GM03348 (cell line): ENCODE data around the gene PXYLP1.

Experiments
- DNase-seq: peaks from one replicate; pipeline ENCODE4 v3.0.0; 2012; ENCODE audit warnings: low spot score

PXYLP1 gene

DNA sequence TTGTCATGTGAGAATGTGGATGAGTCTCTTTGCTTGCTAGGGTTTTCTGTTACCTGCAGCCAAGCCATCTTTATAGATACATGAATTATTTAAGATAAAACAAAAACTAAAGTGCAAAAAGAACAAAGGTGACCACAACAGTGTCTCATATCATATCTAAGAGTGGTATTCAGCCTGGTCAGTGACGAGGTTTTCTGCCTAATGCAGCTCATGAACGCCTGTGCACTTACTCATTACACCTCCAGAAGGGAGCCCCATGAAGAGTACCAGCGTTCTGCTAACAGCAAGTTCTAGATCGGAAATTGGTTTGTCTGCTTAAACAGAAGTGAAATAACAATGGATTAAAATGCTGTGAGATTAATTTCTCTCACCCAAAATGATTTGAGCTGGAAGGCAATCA is 19.2 kb downstream of the PXYLP1 start:
- DNase-seq: no peak

DNA sequence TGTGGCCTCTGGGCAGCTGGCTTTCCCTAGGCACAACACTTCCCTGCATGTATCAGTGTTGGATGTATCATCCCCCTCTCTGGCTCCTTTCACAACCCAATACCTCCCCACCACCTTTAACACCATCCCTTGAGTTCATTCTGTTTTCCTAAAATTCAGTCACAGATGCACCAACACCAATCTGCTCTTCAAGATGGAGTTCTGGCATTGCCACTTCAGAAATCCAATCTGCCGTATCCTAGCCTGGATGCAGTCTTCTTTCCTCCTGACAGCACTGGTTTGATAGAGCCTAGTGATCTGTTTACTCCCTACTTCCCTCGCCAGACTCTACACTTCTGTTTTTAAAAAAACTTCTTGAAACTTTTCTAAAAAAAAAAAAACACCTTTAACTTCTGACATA is 21.7 kb downstream of the PXYLP1 start:
- DNase-seq: no peak

DNA sequence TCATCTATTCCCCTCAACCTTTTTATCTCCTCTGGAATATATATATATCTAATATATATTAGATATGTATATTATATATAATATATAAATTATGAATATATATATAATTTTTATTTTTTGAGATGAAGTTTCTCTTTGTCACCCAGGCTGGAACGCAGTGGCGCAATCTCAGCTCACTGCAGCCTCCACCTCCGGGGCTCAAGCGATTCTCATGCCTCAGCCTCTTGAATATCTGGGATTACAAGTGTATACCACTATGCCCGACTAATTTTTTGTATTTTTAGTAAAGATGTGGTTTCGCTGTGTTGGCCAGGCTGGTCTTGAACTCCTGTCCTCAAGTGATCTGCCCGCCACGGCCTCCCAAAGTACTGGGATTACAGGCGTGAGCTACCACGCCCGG is 22.2 kb downstream of the PXYLP1 start:
- no peak for DNase-seq

DNA sequence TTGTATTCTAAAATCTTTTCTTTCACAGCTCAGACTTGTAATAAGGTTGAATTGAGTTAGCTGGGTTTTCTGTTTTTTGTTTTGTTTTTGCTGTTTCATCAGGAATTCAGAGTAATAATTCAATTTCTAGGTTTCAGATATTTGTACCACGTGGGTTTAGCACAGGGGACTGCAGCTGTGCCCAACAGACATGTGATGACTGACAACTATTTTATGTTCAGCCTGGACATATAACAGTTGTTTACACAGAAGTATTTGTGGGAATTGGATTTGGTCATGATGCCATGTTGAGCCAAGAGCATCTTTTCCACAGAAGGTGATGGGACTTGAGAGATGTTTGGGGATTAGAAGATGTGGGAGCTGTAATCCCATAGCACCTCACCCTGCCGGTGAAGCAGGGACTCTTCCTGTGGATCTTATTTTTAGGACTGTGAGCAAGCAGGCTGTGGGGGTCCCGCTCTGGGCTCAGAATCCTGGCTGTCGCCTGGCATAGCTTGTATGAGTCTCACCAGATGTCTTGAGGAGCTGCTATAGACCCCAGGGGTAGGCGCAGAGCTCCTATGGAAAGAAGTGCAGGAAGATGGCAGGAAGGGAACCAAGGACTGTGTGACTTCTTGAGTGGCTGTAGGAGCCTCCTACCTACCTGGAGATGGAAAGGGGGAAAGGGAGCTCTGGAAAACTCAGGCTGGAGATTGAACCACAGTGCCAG is 23.7 kb downstream of the PXYLP1 start:
- DNase-seq: no peak

DNA sequence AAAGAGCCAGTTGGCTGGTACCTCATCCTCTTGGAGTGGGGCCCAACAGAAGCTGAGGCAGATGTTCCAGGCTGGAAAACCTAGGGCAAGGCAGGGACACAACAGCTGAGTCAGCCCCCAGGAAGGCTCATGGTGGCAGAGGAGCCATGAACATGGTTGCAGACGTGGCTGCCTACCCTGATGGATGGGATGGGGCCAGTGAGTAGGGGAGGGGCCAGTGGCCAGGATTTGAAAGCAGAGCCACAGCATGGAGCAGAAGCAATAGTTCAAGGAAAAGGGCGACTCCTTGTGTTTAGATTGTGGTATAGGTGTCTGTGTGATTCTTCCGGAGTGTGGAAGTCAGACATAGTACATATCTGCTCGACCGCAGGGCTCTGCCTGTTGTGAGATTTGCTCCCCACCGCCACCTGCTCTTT is 24.2 kb downstream of the PXYLP1 start:
- peak; percentile 67 for DNase-seq

DNA sequence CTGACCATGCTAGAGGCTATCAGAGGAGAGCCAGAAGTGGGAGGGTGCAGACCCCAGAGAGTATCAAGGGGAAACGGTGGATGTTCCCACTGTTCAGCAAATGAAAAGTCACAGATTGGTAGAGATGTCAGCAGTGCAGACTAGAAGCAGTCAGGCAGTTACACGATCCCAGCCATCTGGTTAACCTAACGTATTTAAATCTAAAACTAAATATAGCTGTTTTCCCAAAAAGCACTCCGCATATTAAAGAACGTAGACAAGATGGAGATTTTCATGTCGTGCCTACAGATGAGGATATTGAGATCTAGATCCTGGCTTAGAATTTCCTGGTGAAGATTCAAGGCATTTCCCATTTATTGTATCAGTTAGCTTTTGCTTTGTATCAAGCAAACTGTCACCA is 25.2 kb downstream of the PXYLP1 start:
- no peak for DNase-seq

DNA sequence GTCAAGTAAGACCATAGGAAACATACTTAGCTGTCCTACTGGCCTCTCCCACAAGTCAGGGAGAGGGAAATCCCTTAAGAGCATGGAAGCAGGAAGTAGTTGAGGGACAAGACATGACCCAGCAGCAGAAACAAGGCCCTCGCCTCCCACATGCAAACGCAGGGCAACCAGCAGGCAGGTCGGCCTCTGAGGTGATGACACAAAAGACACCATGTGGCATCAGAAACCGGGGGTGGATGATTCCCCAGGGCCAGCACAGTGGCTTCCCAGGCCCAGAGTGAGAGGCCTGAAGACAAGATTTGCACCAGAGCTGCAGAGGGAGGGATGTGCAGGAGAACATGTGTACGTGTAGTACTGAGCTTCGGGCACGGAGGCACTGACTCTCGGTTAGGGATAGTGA is 26.3 kb downstream of the PXYLP1 start:
- DNase-seq: no peak

DNA sequence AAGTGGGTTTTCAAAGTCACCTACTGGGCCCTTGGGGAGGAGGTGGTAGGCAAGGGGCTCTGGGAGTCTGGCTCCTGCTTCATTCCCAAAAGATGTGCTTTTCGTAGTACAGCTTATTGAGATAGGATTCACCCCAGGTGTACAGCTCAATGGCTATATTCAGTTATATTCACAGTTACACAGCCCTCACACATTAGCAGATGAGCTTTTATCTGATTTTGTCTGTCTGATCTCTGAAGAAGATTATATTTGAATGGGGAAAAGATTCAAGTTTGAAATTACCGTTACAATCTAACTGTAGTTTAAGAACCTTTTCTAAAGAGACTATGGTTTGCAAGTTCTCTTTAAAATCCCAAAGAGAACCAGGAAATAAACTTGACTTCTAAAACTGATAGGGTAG is 27.3 kb downstream of the PXYLP1 start:
- DNase-seq: no peak

DNA sequence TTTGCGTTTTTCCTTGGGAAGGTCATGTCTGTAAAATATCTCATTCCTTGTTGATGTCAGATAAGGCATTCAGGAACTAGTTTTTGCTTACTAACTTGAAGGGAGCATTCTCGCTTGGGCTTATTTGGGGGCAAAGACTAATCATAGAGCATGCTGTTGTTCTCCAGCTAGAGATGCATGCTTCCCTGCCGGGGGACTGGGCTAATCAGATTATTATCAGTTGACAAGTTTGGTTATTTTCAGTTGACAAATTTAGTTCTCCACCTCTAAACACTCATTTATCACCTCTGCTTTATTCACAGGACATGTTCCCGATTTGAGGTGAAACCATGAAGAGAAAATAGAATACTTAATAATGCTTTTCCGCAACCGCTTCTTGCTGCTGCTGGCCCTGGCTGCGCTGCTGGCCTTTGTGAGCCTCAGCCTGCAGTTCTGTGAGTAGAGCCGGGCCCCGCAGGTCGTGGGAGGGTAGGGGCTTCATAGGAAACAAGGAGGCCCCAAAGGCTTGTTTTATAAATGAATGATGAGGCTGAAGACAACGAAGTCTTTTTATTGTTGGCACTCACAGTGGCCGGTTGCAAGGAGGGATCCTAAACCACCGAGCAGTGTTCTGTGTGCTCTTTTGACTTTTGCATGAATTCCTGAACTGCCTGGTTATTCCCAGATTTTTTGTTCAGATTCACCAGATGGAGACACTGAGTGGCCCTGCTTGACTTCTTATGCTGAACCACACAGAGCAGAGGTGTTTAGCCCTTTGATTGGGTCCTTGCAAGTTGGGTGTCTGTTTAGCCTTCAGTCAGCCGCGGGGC is 28.4 kb downstream of the PXYLP1 start:
- no peak for DNase-seq

DNA sequence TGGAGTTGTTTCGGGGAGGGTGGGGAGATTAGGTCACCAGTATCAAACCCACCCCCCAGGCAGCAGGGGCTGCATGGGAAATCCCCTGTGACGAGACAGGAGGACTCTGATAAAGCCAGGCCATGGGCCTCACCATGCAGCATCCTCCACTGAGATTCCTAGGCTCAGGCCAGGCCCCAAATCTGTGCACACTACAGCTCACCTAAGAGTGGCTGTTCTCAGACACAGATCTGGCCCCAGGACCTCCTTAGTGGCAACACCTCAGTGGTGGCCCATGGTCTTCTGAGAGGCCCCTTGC is 29.0 kb downstream of the PXYLP1 start:
- no peak for DNase-seq

DNA sequence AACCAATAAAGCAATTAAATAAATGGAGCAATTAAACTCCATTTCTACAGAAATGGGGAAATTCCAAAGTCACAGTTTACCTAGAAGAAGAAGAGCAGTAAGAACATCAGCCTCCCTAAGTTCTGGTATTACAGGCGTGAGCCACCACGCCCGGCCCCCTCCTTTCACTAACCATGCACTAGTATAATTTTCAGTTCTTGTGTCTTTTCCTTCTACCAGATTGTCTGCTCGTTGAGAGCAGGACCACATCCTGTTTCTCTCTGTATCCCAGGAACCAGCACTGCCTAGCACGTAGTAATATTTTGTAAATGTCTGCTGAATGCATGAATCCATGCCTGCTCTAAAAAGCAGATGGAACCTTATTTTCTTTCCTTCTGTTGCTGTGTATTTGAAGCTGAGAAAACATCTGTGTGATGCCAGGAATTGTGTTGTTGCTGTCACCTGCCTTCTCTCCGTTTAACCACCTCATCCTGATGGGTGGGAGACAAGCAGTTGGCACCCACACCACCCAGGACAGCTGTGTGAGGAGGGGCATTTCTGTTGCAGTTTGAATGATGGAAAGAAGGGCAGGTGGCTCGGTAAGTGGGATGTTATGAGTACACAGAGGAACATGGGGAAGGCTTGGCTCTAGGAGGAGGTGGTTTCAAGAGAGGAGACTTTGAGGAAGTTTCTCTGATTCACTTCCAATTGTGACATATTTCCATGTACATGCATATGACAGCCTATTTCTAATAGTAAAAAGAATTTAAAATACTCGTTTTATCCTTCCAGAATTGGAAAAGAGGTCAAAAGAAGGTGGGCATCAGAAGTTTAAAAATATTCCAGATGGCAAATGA is 30.1 kb downstream of the PXYLP1 start:
- no peak for DNase-seq

DNA sequence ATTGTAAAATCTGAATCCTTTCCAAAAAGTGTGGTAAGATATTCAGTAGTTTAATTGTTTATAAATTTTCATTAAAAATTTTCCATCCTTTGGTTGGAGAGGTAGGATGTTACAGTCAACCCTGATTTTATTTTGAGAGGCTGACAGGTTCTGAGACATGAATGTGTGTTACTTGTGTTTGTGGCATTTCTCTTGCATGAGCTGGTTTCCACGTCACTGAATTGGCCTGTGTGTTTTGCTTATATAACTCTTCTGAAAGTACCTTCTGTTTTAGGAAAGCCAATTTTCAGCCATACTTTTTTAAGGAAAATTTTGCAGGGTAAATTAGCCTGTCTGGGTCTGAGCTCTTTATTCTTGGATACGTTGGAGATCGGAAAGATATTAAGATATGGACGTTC is 30.7 kb downstream of the PXYLP1 start:
- peak; percentile 29 for DNase-seq

DNA sequence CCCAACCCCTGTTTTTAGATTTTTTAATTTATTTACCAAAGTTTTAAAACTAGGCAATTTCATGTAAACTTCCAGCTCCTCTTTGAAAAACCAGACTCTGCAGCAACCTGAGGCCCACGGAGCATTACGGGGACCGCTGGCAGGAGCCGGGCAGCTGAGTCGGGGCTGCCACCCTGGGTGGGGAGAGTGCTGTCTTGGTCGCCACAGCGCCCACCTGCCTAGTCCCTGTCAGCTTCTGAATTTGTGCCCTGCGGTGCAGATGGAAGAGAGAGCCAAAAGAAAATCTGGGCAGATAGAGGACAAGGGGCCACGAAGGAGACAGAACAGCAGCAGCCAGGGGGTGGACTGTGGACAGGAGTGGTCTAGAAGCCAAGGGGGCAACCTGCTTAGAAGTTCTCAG is 34.6 kb downstream of the PXYLP1 start:
- no peak for DNase-seq

DNA sequence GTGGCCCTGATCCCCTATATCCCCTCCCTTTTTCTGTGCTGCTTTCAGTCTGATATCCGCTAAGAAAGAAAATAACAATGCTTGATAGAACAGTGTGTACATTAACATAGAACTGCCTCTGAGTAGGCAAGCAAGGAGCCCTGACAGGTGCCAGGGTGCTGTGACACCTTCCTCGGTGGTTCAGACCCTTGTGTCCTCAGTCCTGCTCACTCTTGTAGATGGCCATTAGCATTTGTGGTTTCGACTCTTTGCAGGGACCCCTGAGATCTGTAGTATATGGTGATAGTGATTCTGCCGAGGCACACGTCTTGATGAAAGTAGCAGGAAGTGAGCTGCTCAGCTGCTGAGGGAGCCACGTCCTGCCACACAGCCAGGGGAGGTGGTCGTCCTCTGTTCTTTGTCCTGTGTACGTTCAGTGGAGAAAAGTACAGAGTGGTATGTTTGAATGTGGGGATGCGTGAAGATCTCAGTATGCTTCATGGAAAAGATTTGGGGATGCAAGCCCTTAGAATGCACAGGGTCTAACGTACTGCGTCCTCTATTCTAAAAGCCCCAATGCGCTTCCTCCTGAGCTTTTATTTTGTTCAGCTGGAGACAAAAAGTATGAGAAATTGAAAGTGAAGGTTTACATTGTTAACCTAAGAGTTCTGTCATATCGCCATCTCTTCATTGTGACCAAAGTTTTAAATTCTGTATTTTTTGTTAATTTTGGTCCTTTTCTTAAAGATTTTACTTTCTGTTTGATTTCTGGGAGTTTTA is 35.4 kb downstream of the PXYLP1 start:
- no peak for DNase-seq

DNA sequence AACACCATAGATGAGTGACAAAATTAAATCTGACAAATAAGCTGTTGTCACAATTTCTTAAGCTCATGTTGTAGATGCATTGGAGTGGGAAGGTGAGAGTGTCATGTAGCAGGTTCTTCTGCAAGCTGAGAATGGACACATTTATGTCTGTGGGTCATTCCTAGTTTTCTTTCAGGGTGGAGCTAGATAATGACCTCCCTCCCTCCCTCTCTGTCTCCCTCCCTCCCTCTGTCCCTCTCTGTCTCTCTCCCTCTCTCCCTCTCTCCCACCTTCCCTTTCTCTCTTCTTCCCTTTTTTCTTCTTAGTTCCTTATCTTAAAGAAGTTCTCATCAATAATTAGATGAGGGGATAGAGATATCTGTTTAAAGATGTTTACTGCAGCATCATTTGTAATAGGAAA is 36.0 kb downstream of the PXYLP1 start:
- DNase-seq: no peak

DNA sequence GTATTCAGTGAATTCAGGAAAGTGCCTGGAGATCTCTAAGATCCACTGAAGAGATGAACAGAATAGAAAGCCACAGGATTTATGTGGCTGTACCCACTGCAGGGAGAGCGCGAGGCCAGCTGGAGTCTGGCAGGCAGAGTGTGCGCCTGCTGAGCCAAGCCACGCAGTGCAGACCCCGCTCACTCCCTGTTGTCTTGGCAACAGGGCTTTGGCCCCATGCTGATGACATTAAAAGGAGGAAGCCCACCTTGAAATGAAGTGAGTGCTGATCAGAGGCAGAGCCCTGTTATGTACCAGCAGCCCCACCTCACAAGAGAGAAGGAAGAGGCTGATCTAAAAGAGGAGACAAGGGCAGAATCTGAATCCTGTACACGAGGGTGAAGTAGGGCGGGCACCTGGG is 36.7 kb downstream of the PXYLP1 start:
- no peak for DNase-seq

DNA sequence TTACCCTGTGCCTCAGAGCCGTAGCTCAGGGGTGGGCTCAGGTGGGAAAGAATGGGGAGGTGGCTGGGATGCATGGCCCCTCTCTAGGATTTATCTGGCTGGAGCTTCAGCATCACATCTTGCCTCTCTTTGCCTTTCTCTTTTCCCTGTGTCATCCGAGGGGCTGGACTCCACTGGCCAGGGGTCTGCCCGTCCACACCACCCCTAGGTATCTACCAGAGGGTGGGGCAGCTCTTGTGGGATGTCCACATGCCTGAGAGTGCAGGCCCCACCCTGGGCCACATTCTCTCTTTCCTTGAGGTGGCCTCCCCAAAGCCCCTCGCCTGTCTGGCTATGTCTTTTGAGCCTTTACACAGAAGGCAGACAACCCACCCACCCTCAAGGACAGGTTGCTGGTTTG is 37.2 kb downstream of the PXYLP1 start:
- DNase-seq: no peak

DNA sequence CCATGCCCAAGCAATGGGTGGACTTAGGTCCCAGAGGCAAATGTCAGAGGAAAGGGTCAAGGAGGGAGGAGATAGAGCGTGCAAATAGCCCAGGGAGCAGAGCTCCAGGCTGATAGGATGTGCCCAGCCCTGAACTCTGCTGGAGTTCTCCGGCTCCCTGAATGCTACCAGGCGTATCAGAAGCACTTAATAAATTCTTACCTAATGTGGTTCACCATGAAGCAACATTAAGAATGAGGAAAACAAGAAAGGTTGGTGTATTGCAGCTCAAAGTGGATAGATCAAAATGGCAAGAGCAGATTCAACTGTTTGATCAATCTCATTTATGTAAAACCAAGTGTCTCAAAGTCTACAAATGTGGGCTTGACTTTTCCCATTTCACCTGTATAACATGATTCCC is 38.3 kb downstream of the PXYLP1 start:
- no peak for DNase-seq

DNA sequence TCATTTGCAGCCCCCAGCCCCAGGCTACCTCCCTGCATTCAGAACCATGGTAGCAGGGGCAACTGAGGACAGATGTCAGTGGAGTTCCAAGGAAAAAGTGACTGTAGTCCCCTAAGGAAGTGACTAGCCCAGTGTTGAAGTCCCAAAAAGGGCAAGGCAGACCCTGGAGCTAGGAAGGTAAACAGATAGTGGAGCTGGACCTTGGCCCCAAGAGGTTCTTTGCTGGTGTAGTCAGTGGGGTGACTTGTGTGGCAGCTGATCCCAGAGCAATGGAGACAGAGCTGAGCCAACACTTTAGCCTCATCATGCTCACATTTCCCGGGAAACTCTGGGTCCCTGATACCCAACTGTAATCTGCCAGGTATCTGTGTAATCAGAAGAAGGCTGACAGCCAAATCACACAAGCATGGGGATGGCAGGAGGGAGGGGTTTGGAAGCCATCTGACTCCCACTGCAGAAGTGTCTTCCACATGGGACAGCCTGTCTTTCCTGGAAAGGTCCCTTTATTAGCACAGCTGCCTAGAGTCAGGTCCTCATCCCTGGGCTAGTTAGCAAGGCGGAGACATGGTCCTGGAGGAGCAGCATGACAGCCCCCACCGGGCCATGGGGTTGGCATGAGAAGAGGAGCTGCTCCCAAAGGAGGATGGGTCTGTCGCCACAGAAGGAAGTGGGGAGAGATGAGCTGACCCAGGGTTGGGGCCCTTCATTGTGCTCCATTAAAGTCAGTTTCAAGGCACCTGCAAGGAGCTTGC is 39.8 kb downstream of the PXYLP1 start:
- no peak for DNase-seq

DNA sequence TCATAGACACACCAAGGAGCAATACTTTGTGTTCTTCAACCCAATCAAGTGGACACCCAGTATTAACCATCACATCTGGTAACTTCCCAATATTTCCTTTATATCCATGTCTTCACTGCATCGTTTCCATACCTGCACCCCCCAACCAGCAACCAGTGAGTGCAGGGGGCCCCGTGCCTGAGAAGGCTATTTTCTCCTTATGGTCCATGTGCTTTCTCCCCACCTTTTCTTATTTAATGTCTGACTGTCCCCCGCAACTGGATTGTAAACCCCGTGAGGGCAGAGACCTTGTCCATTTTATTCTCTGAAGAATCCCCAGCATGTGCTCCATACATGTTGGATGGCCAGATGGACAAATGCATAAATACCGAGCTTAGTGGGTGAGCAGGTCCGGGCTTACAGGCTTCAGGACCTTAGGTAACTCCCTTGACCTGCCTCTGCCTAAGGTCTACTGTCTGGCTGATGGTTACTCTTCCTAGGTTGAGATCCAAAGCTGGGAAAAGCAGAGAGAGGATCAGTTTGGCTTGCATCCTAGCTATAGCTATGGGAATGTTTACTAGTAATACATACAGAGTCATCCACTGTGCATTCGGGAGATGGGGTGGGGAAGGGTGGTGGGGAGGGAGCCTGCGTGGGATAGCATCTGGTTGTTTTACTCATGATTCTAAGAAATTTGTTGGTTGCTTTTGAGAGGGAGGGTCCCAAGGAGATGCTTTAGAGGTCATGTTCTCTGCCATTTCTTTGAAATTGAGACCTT is 41.5 kb downstream of the PXYLP1 start:
- no peak for DNase-seq
